H9 (cell line): ENCODE data around the gene ATAD3B. TPM values are rescaled to one million over a fixed set of nuclear protein-coding genes. Genes with fewer than 3 reads are reported as not detected.
A peak's percentile ranks its signal among the peaks of the same experiment; 100 is the strongest.

Experiments
- DNase-seq: peaks from one replicate; pipeline ENCODE4 v3.0.0-alpha.2; 2017
- H2AFZ ChIP-seq: one replicate; pipeline ENCODE4 v1.6.1; 2013; ENCODE audit warnings: mild to moderate bottlenecking, low read length, control low read depth, moderate library complexity
- H2AK5ac ChIP-seq: 2 replicates; pipeline ENCODE4 v1.6.1; 2013; ENCODE audit warnings: low read length, control low read depth, mixed read lengths; ENCODE audit not compliant: insufficient read length
- H2BK120ac ChIP-seq: one replicate; pipeline ENCODE4 v1.6.1; 2013; ENCODE audit warnings: low read depth, mild to moderate bottlenecking, low read length, control low read depth, inconsistent platforms; ENCODE audit not compliant: poor library complexity, severe bottlenecking
- H2BK12ac ChIP-seq: 2 replicates; pipeline ENCODE4 v1.6.1; 2013; ENCODE audit warnings: low read length, control low read depth, mixed read lengths, low read depth; ENCODE audit not compliant: insufficient read length
- H2BK15ac ChIP-seq: 2 replicates; pipeline ENCODE4 v1.6.1; 2013; ENCODE audit warnings: low read depth, low read length, control low read depth
- H2BK20ac ChIP-seq: one replicate; pipeline ENCODE4 v1.6.1; 2013; ENCODE audit warnings: low read depth, mild to moderate bottlenecking, low read length, control low read depth, inconsistent platforms; ENCODE audit not compliant: poor library complexity, severe bottlenecking
- H2BK5ac ChIP-seq: 2 replicates; pipeline ENCODE4 v1.6.1; 2013; ENCODE audit warnings: low read length, control low read depth, mixed read lengths; ENCODE audit not compliant: insufficient read length
- H3K14ac ChIP-seq: 2 replicates; pipeline ENCODE4 v1.6.1; 2013; ENCODE audit warnings: low read length, control low read depth; ENCODE audit not compliant: insufficient read depth
- H3K18ac ChIP-seq: 2 replicates; pipeline ENCODE4 v1.6.1; 2013; ENCODE audit warnings: low read depth, mild to moderate bottlenecking, mixed read lengths, low read length, control low read depth; ENCODE audit not compliant: insufficient read length
- H3K23ac ChIP-seq: 2 replicates; pipeline ENCODE4 v1.6.1; 2013; ENCODE audit warnings: low read length, control low read depth, mixed read lengths, low read depth; ENCODE audit not compliant: insufficient read length
- H3K23me2 ChIP-seq: 2 replicates; pipeline ENCODE4 v1.6.1; 2013; ENCODE audit warnings: low read depth, mild to moderate bottlenecking, mixed read lengths, low read length, control low read depth; ENCODE audit not compliant: insufficient read length, poor library complexity, severe bottlenecking
- H3K27ac ChIP-seq: 2 replicates; pipeline ENCODE4 v1.5.1; 2013; ENCODE audit warnings: low read length, control low read depth, mixed read lengths, low read depth; ENCODE audit not compliant: insufficient read length
- H3K27me3 ChIP-seq: 2 replicates; pipeline ENCODE4 v1.6.1; 2013; ENCODE audit warnings: low read length, control low read depth, inconsistent platforms; ENCODE audit not compliant: insufficient read depth
- H3K4ac ChIP-seq: 2 replicates; pipeline ENCODE4 v1.6.1; 2013; ENCODE audit warnings: low read depth, mild to moderate bottlenecking, control low read depth, inconsistent platforms, low read length, moderate library complexity
- H3K4me1 ChIP-seq: 2 replicates; pipeline ENCODE4 v1.6.1; 2013; ENCODE audit warnings: low read length, control low read depth, inconsistent platforms; ENCODE audit not compliant: insufficient read depth
- H3K4me2 ChIP-seq: 2 replicates; pipeline ENCODE4 v1.6.1; 2013; ENCODE audit warnings: low read length, control low read depth, mixed read lengths; ENCODE audit not compliant: insufficient read length, insufficient read depth
- H3K56ac ChIP-seq: 2 replicates; pipeline ENCODE4 v1.6.1; 2013; ENCODE audit warnings: low read depth, mild to moderate bottlenecking, mixed read lengths, low read length, control low read depth; ENCODE audit not compliant: insufficient read length
- H3K79me1 ChIP-seq: 2 replicates; pipeline ENCODE4 v1.6.1; 2013; ENCODE audit warnings: low read depth, mild to moderate bottlenecking, moderate library complexity, low read length, control low read depth, inconsistent platforms; ENCODE audit not compliant: insufficient read depth, poor library complexity, severe bottlenecking
- H3K79me2 ChIP-seq: 2 replicates; pipeline ENCODE4 v1.6.1; 2013; ENCODE audit warnings: low read length, control low read depth, inconsistent platforms; ENCODE audit not compliant: insufficient read depth
- H3K9ac ChIP-seq: 2 replicates; pipeline ENCODE4 v1.6.1; 2013; ENCODE audit warnings: low read length, control low read depth, mixed read lengths; ENCODE audit not compliant: insufficient read length; ENCODE audit errors: extremely low read depth
- H3K9me3 ChIP-seq: one replicate; pipeline ENCODE4 v1.6.1; 2013; ENCODE audit warnings: low read depth, low read length, inconsistent platforms; ENCODE audit not compliant: control insufficient read depth
- H3T11ph ChIP-seq: one replicate; pipeline ENCODE4 v1.6.1; 2013; ENCODE audit warnings: mild to moderate bottlenecking, low read length, control low read depth, inconsistent platforms
- H4K20me1 ChIP-seq: one replicate; pipeline ENCODE4 v1.6.1; 2013; ENCODE audit not compliant: control insufficient read depth, insufficient read length, insufficient read depth
- H4K5ac ChIP-seq: 2 replicates; pipeline ENCODE4 v1.6.1; 2013; ENCODE audit warnings: low read depth, mild to moderate bottlenecking, mixed read lengths, low read length, control low read depth; ENCODE audit not compliant: insufficient read length
- H4K8ac ChIP-seq: replicated peaks from 2 replicates; pipeline ENCODE4 v1.6.1; 2013; ENCODE audit warnings: low read length, control low read depth, mixed read lengths, low read depth; ENCODE audit not compliant: insufficient read length
- H4K91ac ChIP-seq: 2 replicates; pipeline ENCODE4 v1.6.1; 2013; ENCODE audit warnings: low read depth, mild to moderate bottlenecking, moderate library complexity, mixed read lengths, low read length, control low read depth; ENCODE audit not compliant: insufficient read length
- H3K27ac Mint-ChIP-seq, 3 experiments: 2 replicates in 2 of 3; 3 replicates in 1 of 3; pipeline ENCODE4 v1.8.0; 2020 to 2021; ENCODE audit warnings: mixed read lengths in 3 of 3, mild to moderate bottlenecking in 1 of 3, moderate library complexity in 1 of 3
- H3K27me3 Mint-ChIP-seq: 2 replicates; pipeline ENCODE4 v1.8.0; 2021; ENCODE audit warnings: low read depth, mild to moderate bottlenecking, moderate library complexity, mixed read lengths
- H3K36me3 Mint-ChIP-seq, 3 experiments: 2 replicates in 2 of 3; 3 replicates in 1 of 3; pipeline ENCODE4 v1.8.0; 2020 to 2021; ENCODE audit warnings: low read depth in 3 of 3, mixed read lengths in 3 of 3; ENCODE audit not compliant: insufficient read depth in 1 of 3
- H3K4me1 Mint-ChIP-seq, 2 experiments: 2 replicates each; pipeline ENCODE4 v1.8.0; 2020; ENCODE audit warnings: mixed read lengths in 2 of 2
- H3K4me3 Mint-ChIP-seq, 2 experiments: 2 replicates in 1 of 2; 3 replicates in 1 of 2; pipeline ENCODE4 v1.8.0; 2020 to 2021; ENCODE audit warnings: mild to moderate bottlenecking in 2 of 2, mixed read lengths in 2 of 2, moderate library complexity in 1 of 2
- H3K9me3 Mint-ChIP-seq, 2 experiments: 2 replicates in 1 of 2; 3 replicates in 1 of 2; pipeline ENCODE4 v1.8.0; 2020; ENCODE audit warnings: mild to moderate bottlenecking in 2 of 2, mixed read lengths in 2 of 2, moderate library complexity in 1 of 2
- CTCF ChIP-seq: fragments of 200-600 bp; sonication (generic); conservative IDR thresholded peaks from 3 replicates; pipeline ENCODE4 v1.8.0; 2021; ENCODE audit warnings: antibody characterized with exemption, mild to moderate bottlenecking
- WGBS: extraction: QIAGEN DNeasy Blood & Tissue Kit; methylation state at CpG from one replicate; pipeline ENCODE4 v1.1.7; 2013; ENCODE audit warnings: missing lambda C conversion rate, low lambda C conversion rate, mixed read lengths; ENCODE audit not compliant: insufficient read length; ENCODE audit errors: extremely low coverage; 5-methylcytosine and 5-hydroxymethylcytosine counted together
- total RNA-seq: library from RNA; stranded (reverse); gene quantifications from 2 replicates; pipeline ENCODE4 v1.2.1, GENCODE V29; 2021

ATAD3B gene
- total RNA-seq, 1 experiment from 2014 or later = 78.6 TPM

- Histone ChIP-seq H4K5ac (no peak overlapping the region), H3K9ac (no peak overlapping the region), H2AK5ac (no peak overlapping the region), H4K20me1 (no peaks in the 10 kb centered on the region), H2BK5ac (no peak overlapping the region), H3K79me1 (no peaks in the 10 kb centered on the region), H3K4me1 (peaks cover 2% of the 10 kb centered on the region; the same call in 1 of the 2 replicates), H3K9me3 (no peaks in the 10 kb centered on the region), H3K23ac (no peak overlapping the region), H3K56ac (no peak overlapping the region), H4K8ac (no peak overlapping the region), H3K27ac (no peak overlapping the region), H2BK15ac (no peak overlapping the region), H4K91ac (no peak overlapping the region), H3K4me2 (no peak overlapping the region), H2BK12ac (no peak overlapping the region), H3K4ac (no peak overlapping the region), H3K14ac (no peak overlapping the region; the same call in 1 of the 2 replicates), H3T11ph (no peak overlapping the region), H3K18ac (peak overlapping the region; percentile 17), H3K27me3 (no peaks in the 10 kb centered on the region), H3K23me2 (peaks cover 10% of the 10 kb centered on the region), H3K79me2 (peaks cover 2% of the 10 kb centered on the region; the same call in 1 of the 2 replicates), H2AFZ (no peak overlapping the region), H2BK20ac (no peak overlapping the region), H2BK120ac (no peak overlapping the region)
- H3K27ac Mint-ChIP-seq = peak overlapping the region in 1 of 3 experiments; percentile 95; a peak in 1 of 7 replicates
- no peaks in the 10 kb centered on the region for H3K27me3 Mint-ChIP-seq
- WGBS = no CpG with 5 or more reads among the region's 5 CpGs
- peaks cover 3 to 4% of the 10 kb centered on the region in 2 experiments; a peak in 4 of 5 replicates for H3K9me3 Mint-ChIP-seq
- H3K4me1 Mint-ChIP-seq = peaks cover 31 to 46% of the 10 kb centered on the region in 2 experiments
- TF ChIP-seq CTCF = no peak
- H3K36me3 Mint-ChIP-seq = peaks cover 3 to 5% (median 4%) of the 10 kb centered on the region in 3 experiments; a peak in 5 of 7 replicates
- no peak overlapping the region; a peak in 1 of 5 replicates for H3K4me3 Mint-ChIP-seq
- no peak for DNase-seq
Measured at GRCh38 chr1:1431845-1432273, 39.7 kb upstream of the ATAD3B start.
